Coronary artery (tissue), 2 donors: Measurements from ENCODE around the gene FCF1.

ENCODE experiments used
- DNase-seq: peaks from one replicate; pipeline ENCODE4 v3.0.0-alpha.2; 2017; ENCODE audit warnings: low spot score
- H3K27ac ChIP-seq, 2 donors: fragments of 200-600 bp; sonication (generic); one replicate each; pipeline ENCODE4 v1.5.1; 2016 to 2019
- H3K4me3 ChIP-seq: fragments of 200-600 bp; sonication (generic); 2 replicates; pipeline ENCODE4 v1.5.1; 2016; ENCODE audit warnings: mild to moderate bottlenecking, moderate library complexity
- CTCF ChIP-seq: fragments of 200-600 bp; sonication (generic); IDR thresholded peaks from one replicate; pipeline ENCODE4 v1.5.1; 2019; ENCODE audit warnings: antibody characterized with exemption

FCF1 gene

GRCh38 chr14:74670726-74671411, 42.1 kb upstream of the FCF1 start:
- no peak for TF ChIP-seq CTCF
- no peak overlapping the region for H3K4me3 ChIP-seq
- H3K27ac ChIP-seq, result peak overlapping the region; percentile 56 to 78
- DNase-seq, result no peak

- no peak for TF ChIP-seq CTCF
- no peak overlapping the region for H3K4me3 ChIP-seq
- H3K27ac ChIP-seq, result peak overlapping the region; percentile 60 to 78
- DNase-seq, result no peak
Observed at GRCh38 chr14:74671789-74672188, 41.2 kb upstream of the FCF1 start.

- TF ChIP-seq CTCF, result no peak
- no peak for DNase-seq
- Histone ChIP-seq H3K27ac (no peak overlapping the region), H3K4me3 (no peak overlapping the region)
Observed at GRCh38 chr14:74673768-74674167, 39.2 kb upstream of the FCF1 start.

- no peak for DNase-seq
- Histone ChIP-seq H3K27ac (no peak overlapping the region), H3K4me3 (no peak overlapping the region)
- TF ChIP-seq CTCF, result no peak
Observed at GRCh38 chr14:74675219-74675618, 37.7 kb upstream of the FCF1 start.

GRCh38 chr14:74682169-74682952, 30.6 kb upstream of the FCF1 start:
- no peak for DNase-seq
- no peak overlapping the region for H3K27ac ChIP-seq

GRCh38 chr14:74683406-74683805, 29.5 kb upstream of the FCF1 start:
- DNase-seq, result no peak
- no peak for TF ChIP-seq CTCF
- H3K27ac ChIP-seq, result no peak overlapping the region
- no peak overlapping the region for H3K4me3 ChIP-seq

More at GRCh38 chr14:74682169-74682952, 30.6 kb upstream of the FCF1 start:
- no peak overlapping the region for H3K4me3 ChIP-seq
- no peak for TF ChIP-seq CTCF

GRCh38 chr14:74684434-74684833, 28.5 kb upstream of the FCF1 start:
- no peak for DNase-seq
- Histone ChIP-seq H3K4me3 (no peak overlapping the region), H3K27ac (no peak overlapping the region)
- no peak for TF ChIP-seq CTCF
